ENCODE data around the gene SERINC2. TPM values are rescaled to one million over a fixed set of nuclear protein-coding genes. Genes with fewer than 3 reads are reported as not detected.

Gene SERINC2
- total RNA-seq, 2 experiments from 2014 or later, result 0.10 TPM; not detected in 1

GRCh38 chr1:31441970-31442647 lies 29.1 kb downstream of the SERINC2 start:
- CTCF ChIA-PET, result interaction anchor here (0.8 kb wide), 1 partner anchor 107 kb away, joined by 3 read pairs; no protein-coding TSS in a partner anchor
- no peak for DNase-seq
- H3K4me1 Mint-ChIP-seq (ENCODE audit: low read depth), result no peaks in the 10 kb centered on the region
- intact Hi-C loops (cut with micrococcal nuclease), result no loop called here
- peaks cover 11% of the 10 kb centered on the region for H3K9me3 Mint-ChIP-seq
- H3K27ac Mint-ChIP-seq, result no peak overlapping the region
- no peaks in the 10 kb centered on the region for H3K27me3 Mint-ChIP-seq (ENCODE audit: low read depth)
- no peak overlapping the region for H3K4me3 Mint-ChIP-seq
- no peaks in the 10 kb centered on the region for H3K36me3 Mint-ChIP-seq (ENCODE audit: low read depth)

GRCh38 chr1:31442648-31442994 lies 29.6 kb downstream of the SERINC2 start:
- intact Hi-C loops (cut with micrococcal nuclease), result no loop called here
- Mint-ChIP-seq H3K9me3 (peaks cover 11% of the 10 kb centered on the region), H3K4me1 (ENCODE audit: low read depth) (no peaks in the 10 kb centered on the region), H3K4me3 (no peak overlapping the region), H3K27me3 (ENCODE audit: low read depth) (no peaks in the 10 kb centered on the region), H3K36me3 (ENCODE audit: low read depth) (no peaks in the 10 kb centered on the region), H3K27ac (no peak overlapping the region)
- CTCF ChIA-PET, result interaction anchor here (0.6 to 0.8 kb wide), 2 partner anchors 98 to 107 kb away, joined by 3 to 4 read pairs; no protein-coding TSS in a partner anchor
- DNase-seq, result no peak

GRCh38 chr1:31443673-31444072 lies 30.7 kb downstream of the SERINC2 start:
- intact Hi-C loops (cut with micrococcal nuclease), result no loop called here
- DNase-seq, result no peak
- no peaks in the 10 kb centered on the region for H3K4me1 Mint-ChIP-seq (ENCODE audit: low read depth)
- no peaks in the 10 kb centered on the region for H3K27me3 Mint-ChIP-seq (ENCODE audit: low read depth)
- H3K9me3 Mint-ChIP-seq, result peaks cover 11% of the 10 kb centered on the region
- CTCF ChIA-PET, result interaction anchor here (0.6 kb wide), 1 partner anchor 37 kb away, joined by 3 read pairs; no protein-coding TSS in a partner anchor
- no peak overlapping the region for H3K27ac Mint-ChIP-seq
- no peaks in the 10 kb centered on the region for H3K36me3 Mint-ChIP-seq (ENCODE audit: low read depth)
- no peak overlapping the region for H3K4me3 Mint-ChIP-seq

GRCh38 chr1:31444725-31445448 lies 31.9 kb downstream of the SERINC2 start:
- CTCF ChIA-PET, result no interaction called here
- peaks cover 11% of the 10 kb centered on the region for H3K9me3 Mint-ChIP-seq

GRCh38 chr1:31445951-31446350 lies 32.9 kb downstream of the SERINC2 start:
- peaks cover 6% of the 10 kb centered on the region for H3K27me3 Mint-ChIP-seq (ENCODE audit: low read depth)
- no peak for DNase-seq
- no peak overlapping the region for H3K27ac Mint-ChIP-seq
- CTCF ChIA-PET, result interaction anchor here (0.7 kb wide), 1 partner anchor 1219 kb away, joined by 3 read pairs; no protein-coding TSS in a partner anchor
- no peak overlapping the region for H3K4me3 Mint-ChIP-seq
- H3K36me3 Mint-ChIP-seq (ENCODE audit: low read depth), result no peaks in the 10 kb centered on the region
- peaks cover 17% of the 10 kb centered on the region for H3K9me3 Mint-ChIP-seq
- intact Hi-C loops (cut with micrococcal nuclease), result no loop called here
- no peaks in the 10 kb centered on the region for H3K4me1 Mint-ChIP-seq (ENCODE audit: low read depth)

More at GRCh38 chr1:31444725-31445448, 31.9 kb downstream of the SERINC2 start:
- Mint-ChIP-seq H3K4me1 (ENCODE audit: low read depth) (no peaks in the 10 kb centered on the region), H3K27ac (no peak overlapping the region), H3K4me3 (no peak overlapping the region), H3K36me3 (ENCODE audit: low read depth) (no peaks in the 10 kb centered on the region), H3K27me3 (ENCODE audit: low read depth) (no peaks in the 10 kb centered on the region)
- DNase-seq, result no peak
- intact Hi-C loops (cut with micrococcal nuclease), result no loop called here

- no peak overlapping the region for H3K4me3 Mint-ChIP-seq
- peaks cover 21% of the 10 kb centered on the region for H3K9me3 Mint-ChIP-seq
- CTCF ChIA-PET, result no interaction called here
- peaks cover 9% of the 10 kb centered on the region for H3K27me3 Mint-ChIP-seq (ENCODE audit: low read depth)
- no peaks in the 10 kb centered on the region for H3K4me1 Mint-ChIP-seq (ENCODE audit: low read depth)
- no peak overlapping the region for H3K27ac Mint-ChIP-seq
- DNase-seq, result no peak
- no peaks in the 10 kb centered on the region for H3K36me3 Mint-ChIP-seq (ENCODE audit: low read depth)
- intact Hi-C loops (cut with micrococcal nuclease), result no loop called here
Observed at GRCh38 chr1:31447210-31447609, 34.2 kb downstream of the SERINC2 start.

- no peaks in the 10 kb centered on the region for H3K4me1 Mint-ChIP-seq (ENCODE audit: low read depth)
- no peaks in the 10 kb centered on the region for H3K36me3 Mint-ChIP-seq (ENCODE audit: low read depth)
- peaks cover 37% of the 10 kb centered on the region for H3K9me3 Mint-ChIP-seq
- intact Hi-C loops (cut with micrococcal nuclease), result no loop called here
- CTCF ChIA-PET, result no interaction called here
- no peak overlapping the region for H3K4me3 Mint-ChIP-seq
- no peak for DNase-seq
- H3K27ac Mint-ChIP-seq, result no peak overlapping the region
- peaks cover 30% of the 10 kb centered on the region for H3K27me3 Mint-ChIP-seq (ENCODE audit: low read depth)
Observed at GRCh38 chr1:31453384-31454079, 40.5 kb downstream of the SERINC2 start.

GRCh38 chr1:31458287-31458896 lies 45.4 kb downstream of the SERINC2 start:
- no peak overlapping the region for H3K4me3 Mint-ChIP-seq
- peaks cover 27% of the 10 kb centered on the region for H3K9me3 Mint-ChIP-seq
- CTCF ChIA-PET, result no interaction called here
- no peaks in the 10 kb centered on the region for H3K4me1 Mint-ChIP-seq (ENCODE audit: low read depth)
- intact Hi-C loops (cut with micrococcal nuclease), result no loop called here
- H3K27ac Mint-ChIP-seq, result no peak overlapping the region
- no peak for DNase-seq
- peaks cover 15% of the 10 kb centered on the region for H3K27me3 Mint-ChIP-seq (ENCODE audit: low read depth)
- peaks cover 1% of the 10 kb centered on the region for H3K36me3 Mint-ChIP-seq (ENCODE audit: low read depth)

- CTCF ChIA-PET, result no interaction called here
- Mint-ChIP-seq H3K4me3 (no peak overlapping the region), H3K36me3 (ENCODE audit: low read depth) (peaks cover 1% of the 10 kb centered on the region), H3K9me3 (peaks cover 24% of the 10 kb centered on the region), H3K27ac (no peak overlapping the region), H3K27me3 (ENCODE audit: low read depth) (peaks cover 12% of the 10 kb centered on the region), H3K4me1 (ENCODE audit: low read depth) (no peaks in the 10 kb centered on the region)
- no peak for DNase-seq
- intact Hi-C loops (cut with micrococcal nuclease), result loop anchor here (10.0 kb wide), 1 partner anchor 85 kb away; no protein-coding TSS in a partner anchor
Observed at GRCh38 chr1:31460027-31460426, 47.0 kb downstream of the SERINC2 start.

GRCh38 chr1:31467005-31467674 lies 54.1 kb downstream of the SERINC2 start:
- no peak for DNase-seq
- intact Hi-C loops (cut with micrococcal nuclease), result loop anchor here (10.0 kb wide), 1 partner anchor 78 kb away; no protein-coding TSS in a partner anchor
- no peak overlapping the region for H3K4me3 Mint-ChIP-seq
- H3K27ac Mint-ChIP-seq, result no peak overlapping the region
- H3K4me1 Mint-ChIP-seq (ENCODE audit: low read depth), result no peaks in the 10 kb centered on the region
- peaks cover 16% of the 10 kb centered on the region for H3K27me3 Mint-ChIP-seq (ENCODE audit: low read depth)
- peaks cover 7% of the 10 kb centered on the region for H3K9me3 Mint-ChIP-seq
- no peaks in the 10 kb centered on the region for H3K36me3 Mint-ChIP-seq (ENCODE audit: low read depth)
- CTCF ChIA-PET, result interaction anchor here (0.7 to 1.9 kb wide), 3 partner anchors 12 to 82 kb away, joined by 3 to 7 read pairs (median 7); no protein-coding TSS in a partner anchor

GRCh38 chr1:31470794-31471315 lies 57.8 kb downstream of the SERINC2 start:
- H3K27me3 Mint-ChIP-seq (ENCODE audit: low read depth), result peaks cover 18% of the 10 kb centered on the region
- intact Hi-C loops (cut with micrococcal nuclease), result no loop called here
- DNase-seq, result no peak
- peaks cover 7% of the 10 kb centered on the region for H3K9me3 Mint-ChIP-seq
- H3K4me3 Mint-ChIP-seq, result no peak overlapping the region
- no peaks in the 10 kb centered on the region for H3K36me3 Mint-ChIP-seq (ENCODE audit: low read depth)
- CTCF ChIA-PET, result interaction anchor here (0.6 kb wide), 1 partner anchor 111 kb away, joined by 6 read pairs; no protein-coding TSS in a partner anchor
- H3K4me1 Mint-ChIP-seq (ENCODE audit: low read depth), result no peaks in the 10 kb centered on the region
- H3K27ac Mint-ChIP-seq, result no peak overlapping the region

All from activated naive CD4-positive, alpha-beta T cell treated with anti-CD3 and anti-CD28 coated beads for 36 hours (primary cell).